GM12878 (cell line): ENCODE results near the gene AP1M1.

ENCODE experiments used
- ASH2L ChIP-seq: fragments of 300-600, 200-600 bp; sonication (generic); IDR thresholded peaks from 2 replicates; pipeline ENCODE4 v1.6.1; 2017; ENCODE audit warnings: low read depth, mild to moderate bottlenecking, borderline replicate concordance
- BHLHE40 ChIP-seq, 2 experiments: fragments of 450-650 bp in 1 of 2; IDR thresholded peaks; 2 replicates each; pipeline ENCODE4 v1.6.1; 2011 to 2017; ENCODE audit warnings: low read depth in 2 of 2, borderline replicate concordance in 1 of 2, improper control_type of control experiment in 1 of 2, low read length in 1 of 2, mild to moderate bottlenecking in 1 of 2
- CBX5 ChIP-seq: sonication (generic); IDR thresholded peaks from 2 replicates; pipeline ENCODE4 v1.6.1; 2016; ENCODE audit warnings: low read depth, moderate library complexity, mild to moderate bottlenecking, inconsistent platforms
- FOXM1 ChIP-seq: IDR thresholded peaks from 2 replicates; pipeline ENCODE4 v1.6.1; 2012; ENCODE audit warnings: low read depth, mild to moderate bottlenecking, inconsistent platforms, low read length, moderate library complexity
- HDAC6 ChIP-seq: fragments of 200-600 bp; sonication (generic); IDR thresholded peaks from one replicate; pipeline ENCODE4 v1.8.0; 2017; ENCODE audit warnings: antibody characterized with exemption; ENCODE audit not compliant: unreplicated experiment
- JUNB ChIP-seq: IDR thresholded peaks from 2 replicates; pipeline ENCODE4 v1.6.1; 2016; ENCODE audit warnings: antibody characterized with exemption, mild to moderate bottlenecking
- NFYB ChIP-seq: IDR thresholded peaks from 2 replicates; pipeline ENCODE4 v1.6.1; 2011; ENCODE audit warnings: low read depth, mild to moderate bottlenecking, low read length, improper control_type of control experiment, moderate library complexity; ENCODE audit not compliant: insufficient read depth
- POLR2A ChIP-seq: IDR thresholded peaks from 2 replicates; pipeline ENCODE4 v1.6.1; 2011; ENCODE audit warnings: low read depth, mild to moderate bottlenecking, low read length
- POLR2AphosphoS5 ChIP-seq: IDR thresholded peaks from 2 replicates; pipeline ENCODE4 v1.6.1; 2011; ENCODE audit warnings: mild to moderate bottlenecking, low read length, inconsistent platforms
- TF ChIP-seq, protein P1 (sequence below): IDR thresholded peaks from 2 replicates; pipeline ENCODE4 v1.6.1; 2011; ENCODE audit warnings: low read depth, low read length, improper control_type of control experiment, borderline replicate concordance
- TF ChIP-seq, protein P2 (sequence below), 3 experiments: IDR thresholded peaks in 2 of 3; conservative IDR thresholded peaks in 1 of 3; 2 replicates each; pipeline ENCODE4 v1.5.1; 2011; ENCODE audit warnings: low read depth in 3 of 3, low read length in 3 of 3, mild to moderate bottlenecking in 3 of 3, control low read depth in 2 of 3, moderate library complexity in 2 of 3, inconsistent platforms in 1 of 3, mixed read lengths in 1 of 3; ENCODE audit not compliant: control insufficient read depth in 2 of 3, insufficient read depth in 1 of 3; ENCODE audit errors: extremely low read depth in 1 of 3
- TF ChIP-seq, protein P3 (sequence below): fragments of 450-650 bp; formaldehyde crosslinking; IDR thresholded peaks from 2 replicates; pipeline ENCODE4 v1.5.0; 2022; ENCODE audit warnings: mild to moderate bottlenecking, missing genetic modification characterization

GRCh38 chr19:16289594-16289993 is 91.9 kb downstream of the AP1M1 start:
- TF ChIP-seq, protein P1, sequence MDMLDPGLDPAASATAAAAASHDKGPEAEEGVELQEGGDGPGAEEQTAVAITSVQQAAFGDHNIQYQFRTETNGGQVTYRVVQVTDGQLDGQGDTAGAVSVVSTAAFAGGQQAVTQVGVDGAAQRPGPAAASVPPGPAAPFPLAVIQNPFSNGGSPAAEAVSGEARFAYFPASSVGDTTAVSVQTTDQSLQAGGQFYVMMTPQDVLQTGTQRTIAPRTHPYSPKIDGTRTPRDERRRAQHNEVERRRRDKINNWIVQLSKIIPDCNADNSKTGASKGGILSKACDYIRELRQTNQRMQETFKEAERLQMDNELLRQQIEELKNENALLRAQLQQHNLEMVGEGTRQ, result no peak
- TF ChIP-seq, protein P2, sequence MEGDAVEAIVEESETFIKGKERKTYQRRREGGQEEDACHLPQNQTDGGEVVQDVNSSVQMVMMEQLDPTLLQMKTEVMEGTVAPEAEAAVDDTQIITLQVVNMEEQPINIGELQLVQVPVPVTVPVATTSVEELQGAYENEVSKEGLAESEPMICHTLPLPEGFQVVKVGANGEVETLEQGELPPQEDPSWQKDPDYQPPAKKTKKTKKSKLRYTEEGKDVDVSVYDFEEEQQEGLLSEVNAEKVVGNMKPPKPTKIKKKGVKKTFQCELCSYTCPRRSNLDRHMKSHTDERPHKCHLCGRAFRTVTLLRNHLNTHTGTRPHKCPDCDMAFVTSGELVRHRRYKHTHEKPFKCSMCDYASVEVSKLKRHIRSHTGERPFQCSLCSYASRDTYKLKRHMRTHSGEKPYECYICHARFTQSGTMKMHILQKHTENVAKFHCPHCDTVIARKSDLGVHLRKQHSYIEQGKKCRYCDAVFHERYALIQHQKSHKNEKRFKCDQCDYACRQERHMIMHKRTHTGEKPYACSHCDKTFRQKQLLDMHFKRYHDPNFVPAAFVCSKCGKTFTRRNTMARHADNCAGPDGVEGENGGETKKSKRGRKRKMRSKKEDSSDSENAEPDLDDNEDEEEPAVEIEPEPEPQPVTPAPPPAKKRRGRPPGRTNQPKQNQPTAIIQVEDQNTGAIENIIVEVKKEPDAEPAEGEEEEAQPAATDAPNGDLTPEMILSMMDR (IDR thresholded peaks at IDR 0.05 in 2 of 3, conservative IDR thresholded peaks at IDR 0.05 in 1 of 3; ENCODE audit: control insufficient read depth in 2 of 3, extremely low read depth in 1 of 3, insufficient read depth in 1 of 3, low read depth in 3 of 3, low read length in 3 of 3), result no peak
- no peak for TF ChIP-seq JUNB
- TF ChIP-seq, protein P3, sequence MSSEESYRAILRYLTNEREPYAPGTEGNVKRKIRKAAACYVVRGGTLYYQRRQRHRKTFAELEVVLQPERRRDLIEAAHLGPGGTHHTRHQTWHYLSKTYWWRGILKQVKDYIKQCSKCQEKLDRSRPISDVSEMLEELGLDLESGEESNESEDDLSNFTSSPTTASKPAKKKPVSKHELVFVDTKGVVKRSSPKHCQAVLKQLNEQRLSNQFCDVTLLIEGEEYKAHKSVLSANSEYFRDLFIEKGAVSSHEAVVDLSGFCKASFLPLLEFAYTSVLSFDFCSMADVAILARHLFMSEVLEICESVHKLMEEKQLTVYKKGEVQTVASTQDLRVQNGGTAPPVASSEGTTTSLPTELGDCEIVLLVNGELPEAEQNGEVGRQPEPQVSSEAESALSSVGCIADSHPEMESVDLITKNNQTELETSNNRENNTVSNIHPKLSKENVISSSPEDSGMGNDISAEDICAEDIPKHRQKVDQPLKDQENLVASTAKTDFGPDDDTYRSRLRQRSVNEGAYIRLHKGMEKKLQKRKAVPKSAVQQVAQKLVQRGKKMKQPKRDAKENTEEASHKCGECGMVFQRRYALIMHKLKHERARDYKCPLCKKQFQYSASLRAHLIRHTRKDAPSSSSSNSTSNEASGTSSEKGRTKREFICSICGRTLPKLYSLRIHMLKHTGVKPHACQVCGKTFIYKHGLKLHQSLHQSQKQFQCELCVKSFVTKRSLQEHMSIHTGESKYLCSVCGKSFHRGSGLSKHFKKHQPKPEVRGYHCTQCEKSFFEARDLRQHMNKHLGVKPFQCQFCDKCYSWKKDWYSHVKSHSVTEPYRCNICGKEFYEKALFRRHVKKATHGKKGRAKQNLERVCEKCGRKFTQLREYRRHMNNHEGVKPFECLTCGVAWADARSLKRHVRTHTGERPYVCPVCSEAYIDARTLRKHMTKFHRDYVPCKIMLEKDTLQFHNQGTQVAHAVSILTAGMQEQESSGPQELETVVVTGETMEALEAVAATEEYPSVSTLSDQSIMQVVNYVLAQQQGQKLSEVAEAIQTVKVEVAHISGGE (CRISPR knock-in tag), result no peak
- no peak for TF ChIP-seq POLR2AphosphoS5
- no peak for TF ChIP-seq HDAC6
- TF ChIP-seq BHLHE40 (IDR thresholded peaks at IDR 0.05; ENCODE audit: borderline replicate concordance in 1 of 2, low read depth in 2 of 2, low read length in 1 of 2), result no peak
- TF ChIP-seq CBX5, result no peak
- TF ChIP-seq ASH2L, result no peak
- TF ChIP-seq NFYB, result no peak
- no peak for TF ChIP-seq FOXM1
- TF ChIP-seq POLR2A, result no peak
